Activated CD4-positive, alpha-beta T cell treated with anti-CD3 and anti-CD28 coated beads for 24 hours (primary cell): ENCODE results near the gene LYPLAL1.

Experiments used
- DNase-seq, 2 donors: peaks; one replicate each; pipeline ENCODE4 v3.0.0-alpha.2; 2020; ENCODE audit warnings: low read depth in 2 of 2

The LYPLAL1 gene

DNA sequence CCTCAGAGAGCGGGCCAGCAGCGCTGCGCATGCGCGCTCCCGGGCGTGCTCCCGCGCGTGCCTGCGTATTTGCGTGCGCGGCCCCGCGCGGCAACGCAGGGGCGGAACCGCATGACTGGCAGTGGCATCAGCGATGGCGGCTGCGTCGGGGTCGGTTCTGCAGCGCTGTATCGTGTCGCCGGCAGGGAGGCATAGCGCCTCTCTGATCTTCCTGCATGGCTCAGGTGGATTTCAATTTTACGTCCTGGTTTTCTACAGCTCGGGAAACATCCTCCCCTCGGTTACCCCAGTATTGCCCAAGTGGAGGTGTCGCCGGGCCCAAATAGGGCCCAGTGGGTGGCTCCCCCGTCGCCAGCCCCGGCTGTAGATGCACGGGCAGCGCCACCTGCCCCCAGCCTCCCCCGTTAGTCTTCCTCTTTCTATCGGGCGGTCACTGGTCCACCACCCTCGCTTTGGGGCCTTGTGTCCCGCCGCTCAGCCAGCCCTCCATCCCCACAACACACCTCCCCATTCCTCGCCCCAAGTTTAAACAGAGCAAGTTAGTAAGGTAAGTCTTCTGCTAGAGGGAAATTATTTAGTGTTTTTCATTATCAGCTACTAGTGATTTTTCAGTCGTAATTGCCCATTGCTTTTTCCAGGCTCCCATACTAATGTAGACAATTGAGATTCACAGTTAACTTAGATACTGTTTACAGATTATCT, at the start of gene LYPLAL1:
Gene LYPLAL1 (plus strand): TSS at position 121 of the 702 bp plus-strand sequence. CDS start 13 bp downstream, at position 134.
- peak; percentile 75 to 82 for DNase-seq

DNA sequence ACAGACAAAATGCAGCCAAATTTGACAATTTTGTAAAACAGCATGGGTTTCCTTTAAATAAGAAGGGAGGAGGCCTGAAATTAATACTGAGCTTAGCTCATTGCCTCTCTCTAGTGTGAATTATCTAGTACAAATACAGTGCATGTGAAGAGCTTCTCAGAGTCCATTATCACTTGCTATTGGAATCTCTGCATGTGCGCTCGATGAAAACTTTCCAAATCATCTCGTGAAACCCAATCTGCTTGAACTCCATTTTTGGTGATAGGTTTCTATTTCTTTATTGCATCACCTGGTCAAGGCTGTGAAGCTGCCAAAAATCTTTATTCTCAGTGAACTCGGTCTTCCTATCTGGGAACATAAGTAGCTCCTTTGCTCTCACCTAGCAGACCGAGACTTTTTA, 49.5 kb upstream of the LYPLAL1 start:
- no peak for DNase-seq

- DNase-seq = no peak
Observed at GRCh38 chr1:219125342-219125741, 48.3 kb upstream of the LYPLAL1 start.

- DNase-seq = no peak
Observed at GRCh38 chr1:219126377-219126776, 47.3 kb upstream of the LYPLAL1 start.

DNA sequence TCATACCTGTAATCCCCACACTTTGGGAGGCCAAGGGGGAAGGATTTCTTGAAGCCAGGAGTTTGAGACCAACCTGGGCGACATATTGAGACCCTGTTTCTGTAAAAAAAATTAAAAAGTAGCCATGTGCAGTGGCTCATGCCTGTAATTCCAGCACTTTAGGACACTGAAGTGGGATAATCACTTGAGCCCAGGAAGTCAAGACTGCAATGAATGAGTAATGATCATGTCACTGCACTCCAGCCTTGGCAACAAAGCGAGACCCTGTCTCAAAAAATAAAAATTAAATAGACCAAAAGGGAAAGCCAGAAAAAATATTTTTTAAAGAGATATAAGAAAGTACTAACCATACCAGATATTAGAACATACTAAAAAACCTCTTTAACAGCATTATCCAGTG, 44.7 kb upstream of the LYPLAL1 start:
- DNase-seq = no peak

GRCh38 chr1:219130366-219130935, 43.2 kb upstream of the LYPLAL1 start:
- no peak for DNase-seq

GRCh38 chr1:219132939-219133338, 40.7 kb upstream of the LYPLAL1 start:
- no peak for DNase-seq

DNA sequence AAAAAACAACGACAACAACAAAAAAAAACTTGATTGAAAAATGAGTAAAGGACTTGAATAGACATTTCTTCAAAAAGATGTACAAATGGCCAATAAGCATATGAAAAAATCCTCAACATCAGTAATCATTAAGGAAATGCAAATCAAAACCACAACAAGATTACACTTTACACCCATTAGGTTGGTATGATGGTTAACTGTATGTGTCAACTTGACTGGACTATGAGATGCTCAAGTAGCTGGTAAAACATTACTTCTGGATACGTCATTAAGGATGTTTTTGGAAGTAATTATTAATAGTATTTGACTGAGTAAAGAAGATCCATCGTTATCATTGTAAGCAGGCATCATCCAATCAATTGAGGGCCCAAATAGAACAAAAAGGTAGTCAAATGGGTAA, 34.9 kb upstream of the LYPLAL1 start:
- DNase-seq = no peak

DNA sequence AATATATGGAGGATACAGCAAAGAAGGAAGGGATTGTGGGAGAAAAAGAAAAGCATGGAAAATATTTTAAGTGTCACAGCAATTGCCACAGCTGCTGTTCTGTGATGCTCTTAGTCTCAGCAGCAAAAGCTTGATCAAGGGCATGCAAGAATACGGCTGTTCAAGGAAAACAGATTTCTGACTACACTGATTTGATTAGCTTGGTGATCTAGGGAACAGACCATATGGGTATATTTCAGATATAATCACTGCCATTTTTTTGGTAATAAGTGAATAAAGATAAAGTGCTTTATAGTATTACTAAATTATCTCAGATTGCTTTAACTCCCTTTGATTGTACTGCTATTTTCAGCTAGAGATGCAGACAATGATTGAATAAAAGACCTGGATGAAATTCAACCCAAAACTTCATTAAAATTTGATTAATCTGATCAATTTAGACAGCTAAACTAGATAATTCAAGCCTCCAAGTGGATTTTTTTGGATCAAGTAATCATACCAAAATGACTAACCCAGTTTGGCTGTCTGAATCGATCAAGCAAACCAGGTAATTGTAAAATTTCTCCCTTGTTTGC, 33.3 kb upstream of the LYPLAL1 start:
- no peak for DNase-seq

DNA sequence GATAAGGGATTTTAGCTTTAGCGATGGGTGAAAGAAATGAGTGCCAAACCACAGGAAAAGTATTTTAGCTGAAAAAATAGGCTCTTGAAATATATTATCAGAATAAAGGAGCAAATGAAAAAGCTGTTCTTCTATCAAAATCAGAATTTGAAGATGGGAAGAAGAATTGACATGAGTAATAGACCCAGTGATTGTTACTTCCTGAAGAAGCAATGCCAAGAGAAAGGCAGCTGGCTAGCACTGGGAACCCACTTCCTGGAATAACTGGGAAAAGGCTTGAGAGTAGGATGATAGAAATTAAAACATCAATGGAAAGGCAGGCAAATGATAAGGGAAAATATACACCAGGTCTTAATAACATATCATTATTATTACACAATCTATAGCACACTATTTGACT, 29.9 kb upstream of the LYPLAL1 start:
- DNase-seq = no peak

GRCh38 chr1:219144658-219145315, 28.9 kb upstream of the LYPLAL1 start:
- DNase-seq = no peak

- no peak for DNase-seq
Observed at GRCh38 chr1:219147571-219148019, 26.1 kb upstream of the LYPLAL1 start.

DNA sequence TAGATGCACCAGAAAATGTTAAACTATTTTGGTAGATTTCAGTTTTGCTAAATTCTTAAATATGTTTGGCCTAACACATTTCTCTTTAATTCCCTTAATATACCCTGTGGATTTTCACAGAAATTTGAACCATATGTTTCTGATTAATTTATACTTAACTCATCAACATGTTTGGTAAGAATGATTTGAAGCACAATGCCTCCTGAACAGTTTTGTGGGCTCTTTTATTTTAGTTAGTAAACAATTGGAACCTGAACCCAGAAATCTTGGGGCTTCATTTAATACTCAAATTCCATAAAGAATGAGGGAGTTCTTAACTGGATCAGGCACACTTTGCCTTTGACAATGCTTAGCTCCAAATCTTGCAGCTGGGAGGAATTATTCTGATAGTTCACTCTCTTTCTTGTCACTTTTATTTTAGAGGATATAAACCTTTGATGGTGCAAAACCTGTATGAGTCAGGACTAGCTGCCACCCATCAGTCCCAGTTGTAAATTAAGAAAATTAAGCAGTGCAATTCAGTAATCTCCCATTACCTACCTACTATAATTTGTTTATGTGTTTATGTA, 24.6 kb upstream of the LYPLAL1 start:
- no peak for DNase-seq

- DNase-seq = no peak
Observed at GRCh38 chr1:219149953-219150352, 23.7 kb upstream of the LYPLAL1 start.

GRCh38 chr1:219150913-219151312, 22.8 kb upstream of the LYPLAL1 start:
- DNase-seq = no peak

DNA sequence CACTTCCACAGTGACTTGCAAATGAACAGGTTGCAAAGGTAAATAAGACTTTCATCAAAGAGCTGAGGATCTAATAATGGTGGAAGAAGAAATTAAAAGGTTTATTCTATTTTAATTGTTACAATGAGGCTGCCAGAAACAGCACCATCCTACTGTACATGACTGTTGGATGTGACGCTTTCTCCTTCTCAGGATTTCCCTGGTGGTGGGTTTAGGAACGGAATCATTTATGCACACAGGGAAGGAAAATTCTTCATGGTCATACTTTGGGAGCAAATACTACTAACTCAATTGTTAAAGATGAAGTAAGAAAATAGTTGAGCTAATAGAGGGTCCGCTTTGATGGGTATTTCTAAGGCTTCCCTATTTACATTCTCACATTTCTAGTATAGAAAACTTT, 22.2 kb upstream of the LYPLAL1 start:
- no peak for DNase-seq

DNA sequence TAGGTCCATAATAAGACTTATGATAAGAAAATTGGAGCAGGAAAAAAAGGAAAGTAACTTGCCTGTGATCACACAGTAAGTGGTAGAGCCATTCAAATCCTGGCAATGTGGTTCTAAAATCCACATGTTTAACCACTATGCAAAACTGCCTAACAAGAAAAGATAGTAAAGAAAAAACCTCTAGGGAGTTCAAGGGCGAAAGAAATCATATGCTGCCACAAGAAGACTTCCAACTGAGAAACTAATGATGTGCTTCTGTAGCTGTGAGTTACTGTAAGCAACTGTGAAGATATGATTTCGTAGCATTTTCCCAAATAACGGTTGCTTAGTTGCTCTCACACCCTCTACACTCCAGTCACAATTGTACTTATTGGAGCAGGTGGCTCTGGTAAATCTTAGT, 20.9 kb upstream of the LYPLAL1 start:
- no peak for DNase-seq

DNA sequence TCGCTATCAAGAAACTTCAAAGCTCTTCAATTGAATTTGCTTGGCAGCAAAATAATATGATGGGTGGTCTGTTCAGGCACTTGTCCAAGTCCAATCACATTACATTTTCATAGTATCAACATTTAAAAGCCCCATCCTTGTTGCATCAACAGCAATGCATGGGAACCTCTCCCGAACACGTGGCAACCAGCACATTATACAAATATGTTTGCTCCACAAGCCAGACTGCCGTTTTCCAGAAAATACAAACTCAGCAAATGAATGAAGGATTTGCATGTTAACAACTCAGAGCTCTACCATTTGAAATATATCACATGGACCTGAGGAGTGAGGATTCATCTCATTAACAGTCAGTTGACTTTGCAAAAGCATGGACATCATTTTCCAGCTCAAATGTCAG, 20.0 kb upstream of the LYPLAL1 start:
- no peak for DNase-seq

- DNase-seq = no peak
Observed at GRCh38 chr1:219155135-219155534, 18.5 kb upstream of the LYPLAL1 start.

DNA sequence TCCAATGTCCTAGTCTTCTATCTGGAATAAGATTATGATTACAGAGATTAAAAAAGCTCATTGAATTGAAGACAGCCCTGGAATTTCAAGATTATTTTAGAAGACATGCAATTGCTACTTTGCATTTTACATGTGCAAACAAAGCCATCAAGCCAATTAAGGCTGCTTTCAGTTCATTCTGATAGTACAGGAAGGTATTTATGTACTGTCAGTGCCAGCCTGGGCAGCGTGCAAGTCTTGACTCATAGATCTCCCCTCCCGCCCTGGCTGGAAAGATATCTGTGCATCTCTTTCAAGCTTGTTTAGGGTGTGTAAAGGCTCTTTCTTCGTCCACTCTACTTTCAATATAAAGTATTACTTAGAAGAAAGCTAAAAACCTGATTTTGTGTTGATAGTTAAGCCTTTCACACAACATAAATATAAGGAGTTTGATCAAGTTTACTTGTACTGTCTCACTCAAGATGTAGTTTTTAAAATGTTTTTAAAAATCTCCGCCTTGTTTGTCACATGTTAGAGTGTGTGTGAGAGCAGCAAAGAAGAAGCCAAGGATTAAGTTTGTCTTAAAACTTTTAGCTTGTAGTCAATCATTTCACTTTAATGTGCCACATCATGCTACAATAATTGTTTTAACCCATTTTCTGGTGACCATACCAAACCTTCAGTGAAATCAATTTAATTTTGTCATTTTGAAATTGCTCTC, 13.6 kb upstream of the LYPLAL1 start:
- DNase-seq = no peak

DNA sequence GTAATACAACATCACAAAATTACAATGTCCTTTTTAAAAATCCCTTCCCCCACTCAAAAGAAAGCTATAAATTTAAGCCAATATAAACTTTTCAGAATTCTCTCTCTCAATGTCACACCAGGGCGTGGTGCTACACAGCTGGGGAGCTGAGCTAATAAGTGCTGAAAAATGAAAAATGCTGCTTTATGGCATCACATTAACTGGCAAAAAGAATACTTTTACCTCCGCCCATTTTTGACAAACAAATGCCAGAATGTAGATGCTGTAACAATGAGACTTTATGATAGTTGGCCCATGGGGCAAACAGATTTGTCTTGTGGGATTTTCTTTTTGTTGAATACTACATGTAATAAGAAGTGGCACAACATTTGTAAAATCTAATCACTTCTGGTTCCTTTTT, 12.7 kb upstream of the LYPLAL1 start:
- no peak for DNase-seq

- no peak for DNase-seq
Observed at GRCh38 chr1:219161371-219161770, 12.3 kb upstream of the LYPLAL1 start.
